ENCODE data around the gene TNFSF9. TPM values are rescaled to one million over a fixed set of nuclear protein-coding genes. Genes with fewer than 3 reads are reported as not detected.

TNFSF9 gene
- total RNA-seq, 4 donors from 2014 or later, result 1.0 to 2.9 (median 1.7) TPM

- WGBS, result 76% methylated on average over 3 of the region's 3 CpGs
- Histone ChIP-seq H3K9me3 (no peaks in the 10 kb centered on the region), H3K27me3 (peaks cover 14% of the 10 kb centered on the region), H3K4me3 (no peak overlapping the region), H3K36me3 (no peaks in the 10 kb centered on the region), H3K4me1 (peaks cover 38% of the 10 kb centered on the region), H3K27ac (no peak overlapping the region)
- no peak for DNase-seq (ENCODE audit: low spot score in 2 of 2)
- TF ChIP-seq EP300 (IDR thresholded peaks at IDR 0.05) (no peak), CTCF (IDR thresholded peaks at IDR 0.05) (no peak), POLR2A (IDR thresholded peaks at IDR 0.05) (no peak), POLR2AphosphoS5 (IDR thresholded peaks at IDR 0.05) (no peak)
Observed at GRCh38 chr19:6533000-6533328, 2.1 kb downstream of the TNFSF9 start.

- no peak overlapping the region for H3K27ac ChIP-seq
- no peak for TF ChIP-seq EP300 (IDR thresholded peaks at IDR 0.05)
- TF ChIP-seq CTCF (IDR thresholded peaks at IDR 0.05), result no peak
- no peak for TF ChIP-seq POLR2A (IDR thresholded peaks at IDR 0.05)
- no peak for TF ChIP-seq POLR2AphosphoS5 (IDR thresholded peaks at IDR 0.05)
- no peaks in the 10 kb centered on the region for H3K36me3 ChIP-seq
- no peaks in the 10 kb centered on the region for H3K9me3 ChIP-seq
- H3K27me3 ChIP-seq, result peaks cover 14% of the 10 kb centered on the region
- DNase-seq (ENCODE audit: low spot score in 2 of 2), result no peak
- 33% methylated on average over 11 of the region's 11 CpGs for WGBS
- peaks cover 31% of the 10 kb centered on the region for H3K4me1 ChIP-seq
- H3K4me3 ChIP-seq, result no peak overlapping the region
Observed at GRCh38 chr19:6533746-6534418, 3.1 kb downstream of the TNFSF9 start.

- H3K4me1 ChIP-seq, result peaks cover 26% of the 10 kb centered on the region
Observed at GRCh38 chr19:6534451-6535093, 3.7 kb downstream of the TNFSF9 start.

GRCh38 chr19:6535558-6536137, 4.8 kb downstream of the TNFSF9 start:
- no peak overlapping the region for H3K27ac ChIP-seq
- no peaks in the 10 kb centered on the region for H3K36me3 ChIP-seq
- DNase-seq (ENCODE audit: low spot score in 2 of 2), result no peak
- H3K4me3 ChIP-seq, result no peak overlapping the region
- no peak for TF ChIP-seq CTCF (IDR thresholded peaks at IDR 0.05)
- no peak for TF ChIP-seq EP300 (IDR thresholded peaks at IDR 0.05)
- no peak for TF ChIP-seq POLR2A (IDR thresholded peaks at IDR 0.05)
- TF ChIP-seq POLR2AphosphoS5 (IDR thresholded peaks at IDR 0.05), result no peak
- peaks cover 14% of the 10 kb centered on the region for H3K27me3 ChIP-seq
- WGBS, result 93% methylated on average over 10 of the region's 10 CpGs
- peaks cover 16% of the 10 kb centered on the region for H3K4me1 ChIP-seq
- no peaks in the 10 kb centered on the region for H3K9me3 ChIP-seq

More at GRCh38 chr19:6534451-6535093, 3.7 kb downstream of the TNFSF9 start:
- H3K9me3 ChIP-seq, result no peaks in the 10 kb centered on the region
- DNase-seq (ENCODE audit: low spot score in 2 of 2), result no peak
- no peak overlapping the region for H3K4me3 ChIP-seq
- H3K36me3 ChIP-seq, result no peaks in the 10 kb centered on the region
- peaks cover 14% of the 10 kb centered on the region for H3K27me3 ChIP-seq
- WGBS, result 63% methylated on average over 31 of the region's 40 CpGs
- TF ChIP-seq CTCF (IDR thresholded peaks at IDR 0.05), result no peak
- no peak overlapping the region for H3K27ac ChIP-seq

- no peak for DNase-seq (ENCODE audit: low spot score in 2 of 2)
- H3K4me3 ChIP-seq, result no peak overlapping the region
- H3K9me3 ChIP-seq, result no peaks in the 10 kb centered on the region
- H3K4me1 ChIP-seq, result peaks cover 3% of the 10 kb centered on the region
- H3K27me3 ChIP-seq, result no peaks in the 10 kb centered on the region
- no peak for TF ChIP-seq POLR2A (IDR thresholded peaks at IDR 0.05)
- TF ChIP-seq CTCF (IDR thresholded peaks at IDR 0.05), result no peak
- no peak for TF ChIP-seq POLR2AphosphoS5 (IDR thresholded peaks at IDR 0.05)
- no peak for TF ChIP-seq EP300 (IDR thresholded peaks at IDR 0.05)
- H3K36me3 ChIP-seq, result no peaks in the 10 kb centered on the region
- H3K27ac ChIP-seq, result no peak overlapping the region
- WGBS, result 85% methylated on average over 6 of the region's 6 CpGs
Observed at GRCh38 chr19:6539514-6539913, 8.7 kb downstream of the TNFSF9 start.
